Measurements from ENCODE around the gene C19orf12.

The C19orf12 gene

DNA sequence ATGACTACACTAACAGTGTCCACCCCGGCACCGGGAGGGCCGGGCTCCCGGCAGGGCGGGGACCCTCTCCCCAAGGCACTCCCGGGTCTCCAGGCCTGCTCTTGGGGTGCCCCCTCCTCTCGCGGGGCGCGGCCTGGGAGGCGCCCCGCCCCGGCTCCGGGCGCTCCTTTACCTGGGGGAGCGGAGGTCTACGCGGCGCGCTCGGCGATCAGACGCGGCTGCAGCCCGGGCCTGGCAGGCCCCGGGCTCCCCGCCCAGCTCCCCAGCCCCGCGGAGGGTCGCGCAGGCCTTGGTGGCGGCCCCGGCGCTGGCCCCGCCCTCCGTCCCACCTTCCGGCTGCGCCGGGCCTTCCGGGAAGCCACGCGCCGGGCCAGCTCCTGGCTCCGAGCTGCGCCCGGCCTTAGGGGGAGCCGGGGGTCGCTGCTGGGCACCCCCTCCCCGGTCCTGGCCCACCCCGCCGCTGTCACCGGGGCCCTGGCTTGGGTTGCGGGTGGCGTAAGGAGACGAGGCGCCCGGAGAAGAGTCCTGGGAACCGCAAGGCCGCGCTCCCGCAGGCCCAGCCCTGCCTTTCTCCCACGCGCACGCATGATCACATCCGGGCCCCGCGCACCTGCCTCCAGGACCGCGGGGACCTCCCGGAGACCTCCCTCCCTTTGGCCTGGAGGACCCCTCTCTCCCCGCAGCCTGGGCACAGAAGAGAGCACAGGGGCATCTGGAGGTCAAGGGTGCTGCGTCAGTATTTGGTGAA, at the start of gene C19orf12:
TSS of gene C19orf12 (minus strand) at position 309 of the 748 bp plus-strand sequence. CDS start 6,848 bp downstream, outside the sequence.
- peak within 1 kb of the TSS; percentile 93 for H3K4me3 Mint-ChIP-seq
- H3K36me3 Mint-ChIP-seq (ENCODE audit: low read depth), result peaks cover 26% of the 10 kb centered on the region
- peaks cover 57% of the 10 kb centered on the region for H3K4me1 Mint-ChIP-seq (ENCODE audit: low read depth)
- no peaks in the 10 kb centered on the region for H3K27me3 Mint-ChIP-seq
- no peaks in the 10 kb centered on the region for H3K9me3 Mint-ChIP-seq
- intact Hi-C loops (cut with micrococcal nuclease), result loop anchor here (10.0 kb wide), 1 partner anchor 230 kb away; the partner anchor contains the start of gene URI1
- peak within 1 kb of the TSS; percentile 96 for H3K27ac Mint-ChIP-seq

DNA sequence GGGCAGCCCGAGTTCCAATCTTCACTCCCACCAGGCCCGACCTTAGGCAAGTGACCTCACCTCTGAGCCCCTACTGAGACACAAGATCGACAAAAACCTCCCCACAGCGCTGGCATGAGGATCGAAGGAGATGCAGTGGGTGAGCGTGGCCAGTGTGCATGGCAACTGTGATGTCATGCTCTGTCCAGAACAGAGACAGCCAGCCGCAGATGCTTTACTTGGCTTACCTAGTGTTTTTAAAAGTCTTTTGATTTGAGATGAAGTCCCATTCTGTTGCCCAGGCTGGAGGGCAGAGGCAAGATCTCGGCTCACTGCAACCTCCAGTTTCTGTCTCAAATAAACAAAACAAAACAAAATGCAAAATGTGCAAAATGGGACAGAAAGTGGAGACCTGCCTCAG, 49.3 kb upstream of the C19orf12 start:
- Mint-ChIP-seq H3K9me3 (no peaks in the 10 kb centered on the region), H3K4me1 (ENCODE audit: low read depth) (peaks cover 11% of the 10 kb centered on the region), H3K27me3 (peaks cover 11% of the 10 kb centered on the region), H3K4me3 (no peak overlapping the region), H3K27ac (no peak overlapping the region), H3K36me3 (ENCODE audit: low read depth) (no peaks in the 10 kb centered on the region)
- intact Hi-C loops (cut with micrococcal nuclease), result no loop called here

- Mint-ChIP-seq H3K36me3 (ENCODE audit: low read depth) (no peaks in the 10 kb centered on the region), H3K4me1 (ENCODE audit: low read depth) (peaks cover 11% of the 10 kb centered on the region), H3K27ac (no peak overlapping the region), H3K9me3 (no peaks in the 10 kb centered on the region), H3K4me3 (no peak overlapping the region), H3K27me3 (peaks cover 11% of the 10 kb centered on the region)
- intact Hi-C loops (cut with micrococcal nuclease), result no loop called here
Observed at GRCh38 chr19:29763196-29763595, 48.1 kb upstream of the C19orf12 start.

DNA sequence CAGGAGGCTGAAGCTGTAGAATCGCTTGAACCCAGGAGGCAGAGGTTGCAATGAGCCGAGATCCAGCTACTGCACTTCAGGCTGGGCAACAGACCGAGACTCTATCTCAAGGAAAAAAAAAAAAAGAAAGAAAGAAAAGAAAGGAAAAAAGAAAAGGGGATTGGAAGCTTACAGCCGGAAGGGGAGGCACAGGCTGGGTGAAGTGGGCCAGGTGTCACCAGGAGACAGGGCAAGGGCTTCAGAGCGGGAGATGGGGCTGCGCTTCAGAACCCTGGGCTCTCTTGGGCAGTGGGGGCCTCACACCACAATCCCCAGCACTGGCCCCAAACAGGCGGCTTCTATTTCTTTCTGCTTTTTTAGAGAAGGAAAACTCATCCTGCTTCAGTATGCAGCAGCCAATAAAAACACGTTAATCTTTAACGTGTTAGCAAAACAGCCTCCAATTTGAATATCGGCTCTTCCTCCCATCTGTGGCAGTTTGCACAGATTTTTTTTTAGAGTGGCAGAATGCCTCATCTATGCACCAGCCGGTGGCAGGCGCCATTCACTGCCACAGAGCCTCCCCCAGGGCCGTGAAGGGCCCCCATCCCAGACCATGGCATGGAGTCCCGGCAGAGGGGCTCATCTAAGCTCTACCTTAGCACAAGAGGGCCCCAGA, 46.6 kb upstream of the C19orf12 start:
- intact Hi-C loops (cut with micrococcal nuclease), result no loop called here
- Mint-ChIP-seq H3K4me3 (no peak overlapping the region), H3K9me3 (no peaks in the 10 kb centered on the region), H3K27me3 (peaks cover 11% of the 10 kb centered on the region), H3K36me3 (ENCODE audit: low read depth) (no peaks in the 10 kb centered on the region), H3K27ac (no peak overlapping the region), H3K4me1 (ENCODE audit: low read depth) (peaks cover 11% of the 10 kb centered on the region)

- intact Hi-C loops (cut with micrococcal nuclease), result loop anchor here (1.0 kb wide), 1 partner anchor 112 kb away; no protein-coding TSS in a partner anchor
Observed at GRCh38 chr19:29760752-29761502, 45.9 kb upstream of the C19orf12 start.

GRCh38 chr19:29759359-29759758, 44.3 kb upstream of the C19orf12 start:
- Mint-ChIP-seq H3K4me1 (ENCODE audit: low read depth) (peaks cover 5% of the 10 kb centered on the region), H3K9me3 (no peaks in the 10 kb centered on the region), H3K4me3 (no peak overlapping the region), H3K36me3 (ENCODE audit: low read depth) (no peaks in the 10 kb centered on the region), H3K27ac (no peak overlapping the region), H3K27me3 (peaks cover 11% of the 10 kb centered on the region)
- intact Hi-C loops (cut with micrococcal nuclease), result no loop called here

More at GRCh38 chr19:29760752-29761502, 45.9 kb upstream of the C19orf12 start:
- no peak overlapping the region for H3K27ac Mint-ChIP-seq
- no peak overlapping the region for H3K4me3 Mint-ChIP-seq
- H3K36me3 Mint-ChIP-seq (ENCODE audit: low read depth), result no peaks in the 10 kb centered on the region
- H3K4me1 Mint-ChIP-seq (ENCODE audit: low read depth), result peaks cover 5% of the 10 kb centered on the region
- no peaks in the 10 kb centered on the region for H3K9me3 Mint-ChIP-seq
- H3K27me3 Mint-ChIP-seq, result peaks cover 11% of the 10 kb centered on the region

GRCh38 chr19:29758863-29759262, 43.8 kb upstream of the C19orf12 start:
- Mint-ChIP-seq H3K4me1 (ENCODE audit: low read depth) (peaks cover 5% of the 10 kb centered on the region), H3K9me3 (no peaks in the 10 kb centered on the region), H3K27me3 (peaks cover 11% of the 10 kb centered on the region), H3K4me3 (no peak overlapping the region), H3K36me3 (ENCODE audit: low read depth) (no peaks in the 10 kb centered on the region), H3K27ac (no peak overlapping the region)
- intact Hi-C loops (cut with micrococcal nuclease), result no loop called here

GRCh38 chr19:29757551-29757950, 42.5 kb upstream of the C19orf12 start:
- Mint-ChIP-seq H3K9me3 (no peaks in the 10 kb centered on the region), H3K27ac (no peak overlapping the region), H3K36me3 (ENCODE audit: low read depth) (no peaks in the 10 kb centered on the region), H3K4me3 (no peak overlapping the region), H3K27me3 (peaks cover 11% of the 10 kb centered on the region), H3K4me1 (ENCODE audit: low read depth) (peaks cover 5% of the 10 kb centered on the region)
- intact Hi-C loops (cut with micrococcal nuclease), result no loop called here

DNA sequence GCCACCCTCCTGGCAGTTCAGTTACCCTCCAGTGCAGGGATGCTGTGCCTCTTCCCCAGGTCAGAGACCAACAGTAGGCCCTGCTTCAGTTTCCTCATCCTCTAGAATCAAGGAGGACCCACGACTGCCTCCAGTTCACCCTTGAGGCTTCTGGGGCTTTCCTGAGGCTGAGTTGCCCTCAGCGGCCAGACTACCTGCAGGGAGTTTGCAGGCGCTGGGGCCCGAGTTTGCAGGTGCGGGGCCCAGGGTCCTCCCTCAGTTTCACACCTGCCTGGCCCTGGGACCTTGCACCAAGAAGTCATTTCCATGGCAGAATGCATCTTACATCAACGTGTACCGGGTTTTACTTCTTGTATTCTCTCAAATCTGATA, 38.9 kb upstream of the C19orf12 start:
- Mint-ChIP-seq H3K36me3 (ENCODE audit: low read depth) (no peaks in the 10 kb centered on the region), H3K4me1 (ENCODE audit: low read depth) (no peaks in the 10 kb centered on the region), H3K27me3 (no peaks in the 10 kb centered on the region), H3K27ac (no peak overlapping the region), H3K4me3 (no peak overlapping the region), H3K9me3 (no peaks in the 10 kb centered on the region)
- intact Hi-C loops (cut with micrococcal nuclease), result no loop called here

- no peak overlapping the region for H3K27ac Mint-ChIP-seq
- no peaks in the 10 kb centered on the region for H3K36me3 Mint-ChIP-seq (ENCODE audit: low read depth)
- intact Hi-C loops (cut with micrococcal nuclease), result no loop called here
- H3K9me3 Mint-ChIP-seq, result no peaks in the 10 kb centered on the region
- H3K4me1 Mint-ChIP-seq (ENCODE audit: low read depth), result no peaks in the 10 kb centered on the region
- H3K4me3 Mint-ChIP-seq, result no peak overlapping the region
- no peaks in the 10 kb centered on the region for H3K27me3 Mint-ChIP-seq
Observed at GRCh38 chr19:29753190-29753933, 38.3 kb upstream of the C19orf12 start.

DNA sequence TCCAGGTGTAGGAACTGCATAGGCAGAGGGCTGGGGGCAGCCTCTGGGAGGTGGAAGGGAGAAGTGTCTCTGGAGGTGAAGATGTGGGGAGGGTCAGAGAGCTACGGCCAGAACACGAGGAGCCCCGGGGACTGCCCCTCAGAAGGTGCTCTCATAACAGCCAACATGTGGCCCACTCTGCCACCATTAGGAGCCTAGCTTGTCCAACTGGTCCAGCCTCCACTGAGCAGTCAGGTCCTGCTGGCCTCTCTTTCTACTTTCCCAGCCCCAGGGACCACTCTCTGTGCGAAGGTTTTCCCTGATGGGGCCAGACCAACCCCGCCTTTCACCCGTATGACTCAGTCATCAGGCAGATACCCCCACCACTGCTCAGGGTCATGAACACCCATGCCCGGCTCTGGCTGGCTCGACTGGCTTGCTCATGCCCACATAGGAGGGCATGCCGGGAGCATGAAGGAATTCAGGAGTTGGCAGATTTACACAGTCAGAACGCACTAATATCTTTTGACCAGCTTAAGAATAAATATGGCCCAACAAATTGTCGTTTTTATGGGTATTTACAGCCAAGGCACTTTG, 37.5 kb upstream of the C19orf12 start:
- no peaks in the 10 kb centered on the region for H3K36me3 Mint-ChIP-seq (ENCODE audit: low read depth)
- no peak overlapping the region for H3K27ac Mint-ChIP-seq
- intact Hi-C loops (cut with micrococcal nuclease), result no loop called here
- no peaks in the 10 kb centered on the region for H3K9me3 Mint-ChIP-seq
- no peaks in the 10 kb centered on the region for H3K4me1 Mint-ChIP-seq (ENCODE audit: low read depth)
- H3K4me3 Mint-ChIP-seq, result no peak overlapping the region
- no peaks in the 10 kb centered on the region for H3K27me3 Mint-ChIP-seq

- no peaks in the 10 kb centered on the region for H3K27me3 Mint-ChIP-seq
- intact Hi-C loops (cut with micrococcal nuclease), result no loop called here
- H3K4me3 Mint-ChIP-seq, result no peak overlapping the region
- no peaks in the 10 kb centered on the region for H3K36me3 Mint-ChIP-seq (ENCODE audit: low read depth)
- H3K4me1 Mint-ChIP-seq (ENCODE audit: low read depth), result no peaks in the 10 kb centered on the region
- H3K9me3 Mint-ChIP-seq, result no peaks in the 10 kb centered on the region
- H3K27ac Mint-ChIP-seq, result no peak overlapping the region
Observed at GRCh38 chr19:29751932-29752331, 36.9 kb upstream of the C19orf12 start.

GRCh38 chr19:29750001-29750400, 34.9 kb upstream of the C19orf12 start:
- Mint-ChIP-seq H3K9me3 (no peaks in the 10 kb centered on the region), H3K4me3 (no peak overlapping the region), H3K27me3 (no peaks in the 10 kb centered on the region), H3K36me3 (ENCODE audit: low read depth) (no peaks in the 10 kb centered on the region), H3K27ac (no peak overlapping the region), H3K4me1 (ENCODE audit: low read depth) (no peaks in the 10 kb centered on the region)
- intact Hi-C loops (cut with micrococcal nuclease), result no loop called here

Measured in dendritic cell treated with granulocyte-macrophage colony-stimulating factor and Interleukin-4, amounts not matched to agents 40 ng/mL and 50 ng/mL, for 4 days (primary cell).